ENCODE data around the gene ACSBG1.

Gene ACSBG1

GRCh38 chr15:78127882-78128281 is 106.5 kb downstream of the ACSBG1 start:
- no peak for DNase-seq

DNA sequence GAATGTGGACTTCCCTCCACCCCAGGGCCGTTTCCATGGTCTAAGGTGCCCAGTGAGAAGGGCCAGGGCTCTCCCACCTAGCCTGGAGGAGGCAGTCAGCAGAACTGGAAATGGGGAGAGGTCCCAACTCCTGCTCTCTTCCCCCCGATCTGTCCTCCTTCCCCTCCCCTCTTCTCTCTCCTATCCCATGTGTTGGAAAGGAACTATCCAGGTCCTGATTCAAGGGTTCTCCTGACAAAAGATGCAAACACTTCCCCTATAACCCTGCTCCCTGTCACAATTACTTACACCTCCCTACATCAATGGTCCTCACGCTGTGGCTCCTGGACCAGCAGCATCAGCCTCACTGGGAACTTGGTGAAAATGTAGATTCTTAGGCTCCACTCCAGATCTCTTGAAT is 109.1 kb downstream of the ACSBG1 start:
- no peak for DNase-seq

- DNase-seq, result no peak
Observed at GRCh38 chr15:78120523-78120922, 113.8 kb downstream of the ACSBG1 start.

Measured in stimulated activated CD4-positive, alpha-beta T cell treated with anti-CD3 and anti-CD28 coated beads, Interleukin-15, amount 100 ng/mL, for 24 hours (primary cell).